ENCODE data around the gene ZNF714.

DNA sequence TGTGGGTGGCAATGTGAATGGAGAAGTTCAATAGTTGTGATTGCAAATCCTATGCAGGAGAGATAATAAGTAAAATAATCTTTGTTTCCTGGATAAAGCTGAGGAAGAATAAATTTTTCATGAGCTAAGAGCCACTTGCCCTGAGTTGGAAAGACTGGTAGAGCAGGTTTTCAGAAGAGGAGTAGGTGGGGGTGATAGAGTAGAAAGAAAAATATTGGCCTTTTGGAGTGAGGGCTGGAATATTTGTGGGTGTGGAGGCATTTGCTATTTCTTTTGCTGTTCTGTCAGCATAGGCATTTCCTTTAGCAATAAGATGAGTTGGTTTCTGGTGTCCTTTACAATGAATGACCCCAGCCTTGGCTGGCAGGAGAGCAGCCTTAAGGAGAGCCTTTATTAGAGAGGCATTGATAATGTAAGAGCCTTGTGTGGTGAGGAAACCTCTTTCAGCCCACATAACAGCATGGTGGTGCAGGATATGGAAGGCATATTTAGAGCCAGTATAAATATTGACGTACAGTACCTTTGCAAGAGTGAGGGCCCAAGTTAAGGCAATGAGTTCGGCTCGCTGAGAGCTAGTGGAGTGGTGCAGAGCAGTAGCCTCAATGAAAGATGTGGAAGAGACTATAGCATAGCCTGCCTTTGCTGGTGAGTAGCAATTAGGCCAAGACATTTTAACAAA is 48.2 kb downstream of the ZNF714 start:
- TF ChIP-seq, protein P1, sequence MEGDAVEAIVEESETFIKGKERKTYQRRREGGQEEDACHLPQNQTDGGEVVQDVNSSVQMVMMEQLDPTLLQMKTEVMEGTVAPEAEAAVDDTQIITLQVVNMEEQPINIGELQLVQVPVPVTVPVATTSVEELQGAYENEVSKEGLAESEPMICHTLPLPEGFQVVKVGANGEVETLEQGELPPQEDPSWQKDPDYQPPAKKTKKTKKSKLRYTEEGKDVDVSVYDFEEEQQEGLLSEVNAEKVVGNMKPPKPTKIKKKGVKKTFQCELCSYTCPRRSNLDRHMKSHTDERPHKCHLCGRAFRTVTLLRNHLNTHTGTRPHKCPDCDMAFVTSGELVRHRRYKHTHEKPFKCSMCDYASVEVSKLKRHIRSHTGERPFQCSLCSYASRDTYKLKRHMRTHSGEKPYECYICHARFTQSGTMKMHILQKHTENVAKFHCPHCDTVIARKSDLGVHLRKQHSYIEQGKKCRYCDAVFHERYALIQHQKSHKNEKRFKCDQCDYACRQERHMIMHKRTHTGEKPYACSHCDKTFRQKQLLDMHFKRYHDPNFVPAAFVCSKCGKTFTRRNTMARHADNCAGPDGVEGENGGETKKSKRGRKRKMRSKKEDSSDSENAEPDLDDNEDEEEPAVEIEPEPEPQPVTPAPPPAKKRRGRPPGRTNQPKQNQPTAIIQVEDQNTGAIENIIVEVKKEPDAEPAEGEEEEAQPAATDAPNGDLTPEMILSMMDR (IDR thresholded peaks at IDR 0.05) = no peak
- no peak for TF ChIP-seq POLR2A (IDR thresholded peaks at IDR 0.05)

Data from thyroid gland (tissue), 4 donors.